ENCODE measurements around the gene CHST10. TPM values are rescaled to one million over a fixed set of nuclear protein-coding genes. Genes with fewer than 3 reads are reported as not detected.

CHST10 gene
- total RNA-seq, 1 experiment from 2014 or later = 42.6 TPM

Other genes starting within 250 kb of the CHST10 start
- 5.0 and 6.0 TPM in 2 replicates for gene LONRF2, start 95.2 kb downstream of the CHST10 start, total RNA-seq (2014; rRNA removed; shearing (Covaris generic))
- gene NMS, start 52.8 kb upstream of the CHST10 start, total RNA-seq (2014; rRNA removed; shearing (Covaris generic)) = not detected in 2 replicates
- gene PDCL3, start 145.3 kb upstream of the CHST10 start, total RNA-seq (2014; rRNA removed; shearing (Covaris generic)) = 40.3 and 41.3 TPM in 2 replicates

All from A172 (cell line).